Measurements from ENCODE around the gene ATF5.

The ATF5 gene, protein sequence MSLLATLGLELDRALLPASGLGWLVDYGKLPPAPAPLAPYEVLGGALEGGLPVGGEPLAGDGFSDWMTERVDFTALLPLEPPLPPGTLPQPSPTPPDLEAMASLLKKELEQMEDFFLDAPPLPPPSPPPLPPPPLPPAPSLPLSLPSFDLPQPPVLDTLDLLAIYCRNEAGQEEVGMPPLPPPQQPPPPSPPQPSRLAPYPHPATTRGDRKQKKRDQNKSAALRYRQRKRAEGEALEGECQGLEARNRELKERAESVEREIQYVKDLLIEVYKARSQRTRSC

DNA sequence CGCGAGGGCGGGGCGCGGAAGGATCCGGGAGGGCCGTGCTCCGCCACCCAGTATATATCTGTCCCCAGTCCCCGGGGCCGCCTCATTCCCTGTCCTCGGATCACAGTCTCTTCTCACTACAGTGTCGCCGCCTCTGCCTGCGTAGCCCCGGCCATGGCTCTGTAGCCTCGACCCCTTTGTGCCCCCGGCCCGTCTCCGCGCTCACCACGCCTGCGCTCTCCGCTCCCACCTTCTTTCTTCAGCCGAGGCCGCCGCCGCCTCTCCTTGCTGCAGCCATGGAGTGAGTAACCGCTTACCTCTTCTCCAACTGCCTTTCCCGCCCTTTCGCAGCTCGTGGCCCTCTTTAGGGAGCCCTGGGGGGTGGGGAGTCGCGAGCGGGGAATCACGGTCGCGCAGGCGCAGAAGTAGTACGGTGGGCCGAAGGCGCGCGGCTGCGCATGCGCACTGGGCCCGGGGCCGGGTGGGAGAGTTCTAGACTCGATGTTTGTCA lies at the start of gene ATF5, which contains the start of gene NUP62:
TSS of gene ATF5 (plus strand) at position 85 of the 490 bp plus-strand sequence. CDS start 1,646 bp downstream, outside the sequence.
TSS of gene NUP62 (minus strand) at position 384 of the 490 bp plus-strand sequence. CDS start 19,697 bp downstream, outside the sequence.
- DNase-seq (ENCODE audit: low read depth in 2 of 2) = peak; percentile 64 to 65

DNA sequence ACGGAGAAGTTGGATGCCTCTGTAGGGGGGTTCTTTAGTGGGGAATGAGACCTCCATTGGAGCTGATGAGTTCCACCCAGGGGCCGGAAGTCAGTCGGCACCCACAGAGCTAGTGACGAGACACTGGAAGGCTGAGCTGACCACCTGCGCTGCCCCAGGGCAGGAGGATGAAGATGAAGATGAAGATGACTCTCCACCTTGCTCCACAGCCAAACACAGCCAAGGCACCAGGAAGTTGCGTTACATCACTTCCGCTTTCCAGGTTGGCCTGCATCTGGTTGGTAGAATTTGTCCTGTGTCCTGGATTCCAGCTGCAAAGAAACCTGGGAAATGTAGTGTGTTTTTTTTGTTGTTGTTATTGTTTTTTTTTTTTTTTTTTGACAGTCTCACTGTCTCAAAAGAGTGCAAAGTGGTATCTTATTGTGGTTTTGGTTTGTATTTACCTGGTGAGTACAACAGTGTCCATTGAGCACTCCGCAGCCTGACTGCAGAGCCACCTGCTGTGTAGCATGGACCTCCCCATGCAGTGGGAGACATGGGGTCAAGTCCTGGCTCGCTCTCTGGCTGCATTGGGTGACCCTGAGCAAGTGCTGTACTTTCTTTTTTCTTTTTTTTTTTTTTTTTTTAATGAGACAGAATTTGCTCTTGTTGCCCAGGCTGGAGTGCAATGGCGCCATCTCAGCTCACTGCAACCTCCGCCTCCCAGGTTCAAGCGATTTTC lies 49.6 kb upstream of the ATF5 start:
- DNase-seq (ENCODE audit: low read depth in 2 of 2) = no peak

DNA sequence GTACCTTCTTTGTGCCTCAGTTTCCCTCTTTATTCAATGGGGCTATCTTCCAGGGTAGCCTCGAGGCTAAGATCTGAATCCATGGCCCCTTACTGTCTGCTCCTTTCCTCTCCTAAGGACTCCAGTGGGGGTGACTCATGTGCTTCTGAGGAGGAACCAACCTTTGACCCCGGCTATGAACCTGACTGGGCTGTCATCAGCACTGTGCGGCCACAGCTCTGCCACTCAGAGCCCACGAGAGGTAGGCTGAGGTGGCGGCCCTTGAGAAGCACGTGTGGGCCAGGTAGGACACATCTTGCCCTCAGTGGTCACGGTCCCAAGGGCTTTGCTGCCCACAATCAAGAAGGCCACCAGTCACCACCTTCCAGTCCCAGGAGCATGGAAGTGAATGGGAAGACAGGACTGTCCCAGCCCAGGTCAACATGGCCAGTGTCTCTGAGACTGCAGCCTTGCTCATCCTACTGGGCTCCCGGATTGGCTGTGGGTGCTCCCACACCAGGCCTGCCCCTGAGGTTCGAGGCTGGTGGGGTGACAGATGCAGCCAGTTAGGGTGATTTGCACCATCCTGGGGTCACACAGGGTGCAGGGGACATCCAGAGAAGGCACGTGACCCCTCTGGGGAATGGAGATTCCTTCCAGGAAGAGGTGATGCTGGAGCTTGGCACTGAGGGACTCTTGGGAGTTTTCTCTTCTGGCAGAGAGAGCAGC lies 48.7 kb upstream of the ATF5 start:
- no peak for DNase-seq (ENCODE audit: low read depth in 2 of 2)

DNA sequence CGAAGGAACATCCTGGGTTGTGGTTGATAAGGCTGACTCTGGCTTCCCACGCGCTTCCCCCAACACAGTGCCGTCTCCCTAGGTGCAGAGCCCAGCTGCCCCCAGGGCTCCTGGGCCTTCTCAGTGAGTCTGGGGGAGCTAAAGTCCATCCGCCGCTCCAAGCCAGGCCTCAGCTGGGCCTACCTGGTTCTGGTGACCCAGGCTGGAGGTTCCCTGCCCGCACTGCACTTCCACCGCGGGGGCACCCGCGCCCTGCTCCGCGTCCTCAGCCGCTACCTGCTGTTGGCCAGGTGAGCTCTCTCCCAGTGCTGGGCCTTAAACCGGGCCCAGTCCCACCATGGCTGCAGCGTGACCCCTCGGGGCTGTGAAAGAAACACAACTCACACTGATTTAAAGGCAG lies 47.8 kb upstream of the ATF5 start:
- DNase-seq (ENCODE audit: low read depth in 2 of 2) = no peak

DNA sequence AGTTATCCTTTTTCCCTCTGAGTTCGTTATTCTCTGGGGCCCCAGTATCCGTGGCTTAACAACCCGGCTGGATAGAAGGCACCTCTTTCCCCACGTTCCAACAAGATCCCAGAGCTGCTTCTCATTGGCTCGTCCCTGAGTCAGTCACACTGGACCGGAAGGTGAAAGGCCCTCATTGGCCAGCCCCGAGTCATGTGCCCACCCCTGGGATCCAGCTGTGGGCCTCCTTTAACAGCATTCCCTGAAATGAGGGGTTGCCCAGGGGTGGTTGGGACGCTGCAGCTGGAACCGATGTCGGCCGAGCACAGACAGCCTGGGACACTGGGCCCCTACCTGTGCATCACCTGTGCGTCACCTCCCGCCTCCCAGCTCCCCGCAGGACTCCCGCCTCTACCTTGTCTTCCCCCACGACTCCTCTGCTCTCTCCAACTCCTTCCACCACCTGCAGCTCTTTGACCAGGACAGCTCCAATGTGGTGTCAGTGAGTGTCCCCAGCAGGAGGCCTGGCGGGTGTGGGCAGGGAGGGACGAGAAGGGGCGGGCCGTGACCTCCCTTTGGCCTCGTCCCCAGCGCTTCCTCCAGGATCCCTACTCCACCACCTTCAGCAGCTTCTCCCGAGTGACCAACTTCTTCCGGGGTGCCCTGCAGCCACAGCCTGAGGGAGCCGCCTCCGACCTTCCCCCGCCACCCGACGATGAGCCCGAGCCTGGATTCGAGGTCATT lies 47.2 kb upstream of the ATF5 start:
- no peak for DNase-seq (ENCODE audit: low read depth in 2 of 2)

DNA sequence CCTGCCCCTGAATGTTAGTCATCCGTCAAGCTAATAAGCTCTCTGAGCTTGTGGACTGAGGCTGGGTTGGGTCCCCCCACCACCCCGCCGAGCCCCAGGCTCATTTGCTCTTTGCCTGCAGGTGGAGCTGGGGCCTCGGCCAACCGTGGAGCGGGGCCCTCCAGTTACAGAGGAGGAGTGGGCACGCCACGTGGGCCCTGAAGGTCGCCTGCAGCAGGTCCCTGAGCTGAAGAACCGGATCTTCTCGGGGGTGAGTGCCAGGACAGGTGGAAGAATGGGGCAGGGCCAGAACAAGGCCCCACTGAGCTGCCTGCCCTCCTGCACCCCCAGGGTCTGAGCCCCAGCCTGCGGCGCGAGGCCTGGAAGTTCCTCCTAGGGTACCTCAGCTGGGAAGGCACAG lies 46.4 kb upstream of the ATF5 start:
- DNase-seq (ENCODE audit: low read depth in 2 of 2) = no peak

DNA sequence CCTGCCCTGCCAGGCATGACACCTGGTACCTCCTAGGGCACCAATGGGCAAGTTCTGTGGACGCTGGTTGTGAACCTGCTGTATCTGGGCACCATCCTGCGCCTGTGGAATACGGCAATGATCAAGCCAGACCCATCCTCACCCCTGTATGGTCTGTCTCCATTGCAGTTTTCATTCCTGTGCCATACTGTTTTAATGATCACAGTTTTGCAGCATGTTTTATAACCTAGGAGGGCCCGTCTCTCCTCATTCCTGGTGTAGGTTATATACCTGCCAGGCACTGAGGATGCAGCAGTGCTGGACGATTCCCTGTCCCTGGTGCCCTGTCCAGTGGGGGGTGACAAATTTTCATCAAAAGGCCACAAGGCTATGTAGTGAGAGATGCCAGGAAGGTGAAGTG lies 45.9 kb upstream of the ATF5 start:
- no peak for DNase-seq (ENCODE audit: low read depth in 2 of 2)

DNA sequence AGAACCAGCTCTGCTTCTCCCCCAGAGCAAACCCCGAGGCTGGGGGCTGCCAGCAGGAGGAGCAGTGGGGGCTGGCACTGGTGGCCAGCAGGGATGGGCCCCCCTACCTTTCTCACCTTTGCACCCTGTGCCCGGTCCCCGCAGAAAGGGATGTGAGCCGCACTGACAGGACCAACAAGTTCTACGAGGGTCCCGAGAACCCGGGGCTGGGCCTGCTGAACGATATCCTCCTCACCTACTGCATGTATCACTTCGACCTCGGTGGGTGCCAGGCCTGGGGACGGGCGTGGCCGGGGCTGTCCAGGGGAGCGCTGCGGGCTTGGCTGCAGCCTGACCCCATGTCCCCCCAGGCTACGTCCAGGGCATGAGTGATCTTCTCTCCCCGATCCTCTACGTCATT lies 44.9 kb upstream of the ATF5 start:
- DNase-seq (ENCODE audit: low read depth in 2 of 2) = no peak

DNA sequence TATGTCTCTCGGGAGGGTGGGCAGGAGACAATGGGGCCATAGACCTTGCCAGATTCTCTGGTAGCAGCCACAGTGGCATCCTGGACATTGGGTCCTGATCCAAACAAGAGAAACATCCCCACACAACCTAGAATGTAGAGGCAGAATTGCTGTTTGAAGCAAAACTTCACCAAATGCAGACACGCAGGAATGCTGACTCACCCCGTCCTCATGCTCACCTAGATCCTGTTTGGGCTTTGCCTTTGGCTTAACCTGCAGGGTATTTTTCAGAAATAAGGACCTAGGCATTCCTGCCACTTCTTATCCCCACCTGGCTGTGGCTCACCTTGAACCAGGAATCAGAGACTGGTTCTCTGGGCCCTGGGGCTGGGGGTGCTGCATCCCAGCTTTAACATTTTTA lies 44.2 kb upstream of the ATF5 start:
- no peak for DNase-seq (ENCODE audit: low read depth in 2 of 2)

DNA sequence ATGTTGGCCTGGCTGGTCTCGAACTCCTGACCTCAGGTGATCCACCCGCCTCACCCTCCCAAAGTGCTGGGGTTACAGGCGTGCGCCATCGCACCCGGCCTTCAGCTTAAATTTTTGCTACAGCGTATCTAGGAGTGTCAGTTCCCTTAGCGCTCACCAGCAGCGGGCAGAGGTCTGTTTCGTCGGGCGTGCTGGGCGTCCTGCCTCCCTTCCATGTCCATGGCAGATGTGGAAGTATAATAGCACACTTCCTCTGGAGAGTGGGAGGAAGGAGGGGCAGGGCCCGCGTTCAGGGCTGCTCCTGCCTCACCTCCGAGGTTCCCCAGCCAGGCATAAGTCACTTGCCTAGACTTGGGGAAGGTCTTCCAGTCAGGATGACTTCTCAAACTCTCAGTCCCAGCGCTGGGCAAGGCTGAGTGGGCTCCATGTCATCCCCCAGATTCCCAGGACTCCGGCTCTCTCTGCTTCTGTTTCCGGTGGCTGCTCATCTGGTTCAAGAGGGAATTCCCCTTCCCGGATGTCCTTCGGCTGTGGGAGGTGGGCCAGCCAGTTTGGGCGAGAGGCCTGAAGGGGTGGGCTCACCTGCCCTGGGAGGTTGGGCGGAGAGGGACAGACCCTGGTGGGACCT lies 41.9 kb upstream of the ATF5 start:
- no peak for DNase-seq (ENCODE audit: low read depth in 2 of 2)

DNA sequence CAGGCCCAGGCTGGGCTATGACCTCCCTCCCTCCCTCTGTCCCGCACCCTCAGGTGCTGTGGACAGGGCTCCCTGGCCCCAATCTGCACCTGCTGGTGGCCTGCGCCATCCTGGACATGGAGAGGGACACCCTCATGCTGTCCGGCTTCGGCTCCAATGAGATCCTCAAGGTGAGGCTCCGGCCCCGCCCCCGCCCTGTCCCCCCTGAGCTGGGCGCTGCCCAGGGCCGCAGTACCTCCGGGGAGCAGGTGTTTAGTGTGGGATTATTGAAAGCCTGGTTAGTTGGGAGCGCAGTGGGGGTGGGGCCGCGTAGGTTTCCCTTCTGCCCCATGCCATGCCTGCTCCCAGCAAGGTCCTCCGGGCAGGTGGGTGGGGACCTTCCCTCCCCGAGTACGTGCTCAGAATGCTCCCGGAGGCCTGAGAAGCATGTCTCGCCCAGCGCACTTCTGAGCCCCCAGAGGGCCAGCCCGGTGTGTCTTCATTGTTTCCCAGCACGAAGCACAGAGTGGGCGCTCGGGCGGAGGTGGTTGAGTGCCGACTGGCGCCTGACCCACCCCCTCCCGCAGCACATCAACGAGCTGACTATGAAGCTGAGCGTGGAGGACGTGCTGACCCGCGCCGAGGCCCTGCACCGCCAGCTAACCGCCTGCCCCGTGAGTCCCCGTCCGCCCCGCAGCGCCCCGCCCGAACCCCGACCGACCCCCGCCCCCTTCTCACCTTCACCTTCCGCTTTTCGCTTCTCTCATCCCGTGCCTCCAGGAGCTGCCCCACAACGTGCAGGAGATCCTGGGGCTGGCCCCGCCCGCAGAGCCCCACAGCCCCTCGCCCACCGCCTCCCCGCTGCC lies 41.1 kb upstream of the ATF5 start:
- no peak for DNase-seq (ENCODE audit: low read depth in 2 of 2)

DNA sequence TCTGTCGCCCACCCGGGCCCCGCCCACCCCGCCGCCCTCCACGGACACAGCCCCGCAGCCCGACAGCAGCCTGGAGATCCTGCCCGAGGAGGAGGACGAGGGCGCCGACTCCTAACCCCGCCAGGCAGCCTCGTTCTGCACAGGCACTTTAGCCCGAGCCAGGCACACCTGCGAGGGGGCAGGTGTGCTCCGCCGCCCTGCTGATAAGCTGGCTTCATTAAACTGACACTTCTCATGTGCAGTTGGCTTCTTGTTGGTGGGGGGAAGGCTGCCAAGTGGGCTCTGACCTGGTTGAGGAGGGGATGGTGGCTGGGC lies 40.5 kb upstream of the ATF5 start:
- no peak for DNase-seq (ENCODE audit: low read depth in 2 of 2)

DNA sequence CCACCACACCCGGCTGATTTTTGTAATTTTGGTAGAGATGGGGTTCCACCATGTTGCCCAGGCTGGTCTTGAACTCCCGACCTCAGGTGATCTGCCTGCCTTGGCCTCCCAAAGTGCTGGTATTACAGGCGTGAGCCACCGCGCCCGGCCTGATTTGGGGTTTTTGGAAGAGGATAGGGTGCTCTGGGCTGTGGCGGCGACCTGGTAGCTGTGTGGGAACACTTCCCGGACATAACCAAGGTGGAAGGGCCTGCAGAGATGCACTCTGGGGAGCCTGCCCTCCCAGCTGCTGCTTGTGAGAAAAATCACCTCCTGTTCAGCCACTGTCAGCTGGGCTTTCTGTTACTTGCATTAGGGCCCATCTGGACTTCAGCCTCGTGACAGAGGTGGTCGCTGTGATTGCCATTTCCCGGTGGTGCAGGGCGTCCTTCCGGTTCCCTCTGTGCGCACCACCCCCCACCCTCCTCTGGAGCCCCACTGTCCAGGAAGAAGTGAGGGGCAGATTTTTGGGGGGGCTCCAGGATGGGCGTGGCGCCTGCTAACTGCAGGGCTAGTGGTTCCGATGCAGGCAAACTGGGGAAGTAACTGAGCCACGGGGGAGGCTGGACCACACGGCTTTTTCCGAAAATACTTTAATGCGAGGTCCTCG lies 39.8 kb upstream of the ATF5 start:
- no peak for DNase-seq (ENCODE audit: low read depth in 2 of 2)

DNA sequence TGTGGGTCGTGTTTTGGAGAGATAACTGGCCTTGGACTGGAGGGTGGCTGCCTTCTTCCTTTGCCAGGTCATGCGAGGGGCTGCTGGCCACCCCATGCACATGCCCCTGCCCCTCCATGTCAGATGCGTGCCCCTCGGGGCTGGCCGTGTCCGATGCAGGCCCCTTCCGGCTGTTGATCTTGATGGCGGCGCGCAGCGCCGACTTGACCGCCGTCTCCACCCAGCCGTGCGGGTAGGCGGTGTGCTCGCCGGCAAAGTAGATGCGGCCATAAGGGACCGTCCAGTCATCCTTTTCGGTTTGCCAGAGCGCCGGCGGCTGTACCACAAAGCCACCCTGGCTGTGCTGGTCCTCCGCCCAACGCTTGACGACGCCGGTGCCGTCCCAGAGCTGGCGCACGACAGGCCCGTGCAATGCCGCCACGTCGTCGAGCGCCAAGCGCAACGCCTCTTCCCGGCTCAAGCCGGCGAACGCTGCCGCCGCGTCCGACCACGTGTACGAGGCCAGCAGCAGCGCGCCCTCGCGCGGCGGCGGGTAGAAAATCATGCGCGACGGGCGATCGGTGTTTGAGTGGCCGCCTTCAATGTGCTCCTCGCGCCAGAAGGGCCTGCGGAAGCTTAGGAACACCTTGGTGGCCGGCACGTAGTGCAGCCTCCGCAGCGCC lies 39.2 kb upstream of the ATF5 start:
- no peak for DNase-seq (ENCODE audit: low read depth in 2 of 2)

DNA sequence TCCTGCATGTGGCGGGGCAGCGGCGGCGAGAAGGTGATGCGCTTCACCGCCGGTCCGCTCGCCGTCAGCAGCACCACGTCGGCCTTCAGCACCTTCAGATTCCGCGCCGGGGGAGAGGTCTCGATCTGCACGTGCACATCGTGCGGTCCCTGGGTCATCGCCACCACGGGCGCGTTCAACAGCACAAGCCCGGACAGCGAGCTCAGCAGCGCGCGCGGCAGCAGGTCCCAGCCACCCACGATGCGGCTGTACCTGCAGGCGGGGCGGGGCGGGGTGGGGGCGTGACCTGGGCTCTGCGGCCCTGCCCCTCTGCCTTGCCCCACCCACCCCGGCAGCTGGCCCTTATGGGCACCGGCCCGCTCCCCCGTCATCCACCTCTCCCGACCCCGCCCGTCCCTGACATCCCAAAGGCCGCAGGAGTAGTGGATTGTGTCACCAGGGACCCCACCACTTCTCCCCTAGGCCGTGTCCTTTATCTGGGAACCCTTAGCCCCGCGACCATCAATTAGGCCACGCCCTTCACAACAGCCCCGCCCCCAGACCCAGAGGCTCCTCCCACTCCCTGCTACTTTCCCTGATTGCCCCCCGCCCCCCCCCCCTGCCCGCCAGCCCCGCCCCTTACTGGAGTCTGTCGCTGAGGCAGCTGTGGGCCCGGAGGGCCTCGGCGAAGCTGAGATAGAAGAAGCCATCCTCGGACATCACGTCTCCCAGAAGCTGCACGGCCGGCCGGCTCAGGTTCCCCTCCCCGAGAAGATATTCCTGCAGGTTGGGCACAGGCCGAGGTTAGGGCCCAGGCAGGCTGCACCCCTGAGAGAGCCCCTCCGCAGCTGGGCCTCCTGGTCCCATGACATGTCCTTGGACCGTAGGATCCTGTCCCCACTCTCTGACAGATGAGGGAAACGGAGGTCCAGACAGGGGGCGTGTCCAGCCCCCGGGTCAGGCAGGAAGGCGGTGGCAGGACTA lies 38.4 kb upstream of the ATF5 start:
- no peak for DNase-seq (ENCODE audit: low read depth in 2 of 2)

DNA sequence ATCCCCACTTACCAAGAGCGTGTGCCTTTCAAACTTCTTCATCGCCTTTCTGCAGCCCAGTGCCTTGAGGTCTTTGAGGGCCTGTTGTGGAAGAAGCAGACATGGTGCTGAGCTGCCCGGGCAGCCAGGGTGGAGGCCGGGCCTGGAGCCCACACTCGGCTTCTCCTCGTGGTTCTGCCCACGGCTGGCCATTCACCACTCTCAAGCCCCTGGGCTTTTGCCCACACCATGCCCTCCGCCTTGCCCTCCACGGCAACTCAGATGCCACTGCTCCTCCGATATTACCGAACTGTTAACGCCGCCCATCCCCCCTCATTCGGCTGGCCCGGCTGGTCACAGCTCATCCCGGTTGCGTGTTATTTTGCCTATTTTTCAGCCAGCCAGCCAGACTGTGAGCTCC lies 37.6 kb upstream of the ATF5 start:
- no peak for DNase-seq (ENCODE audit: low read depth in 2 of 2)

DNA sequence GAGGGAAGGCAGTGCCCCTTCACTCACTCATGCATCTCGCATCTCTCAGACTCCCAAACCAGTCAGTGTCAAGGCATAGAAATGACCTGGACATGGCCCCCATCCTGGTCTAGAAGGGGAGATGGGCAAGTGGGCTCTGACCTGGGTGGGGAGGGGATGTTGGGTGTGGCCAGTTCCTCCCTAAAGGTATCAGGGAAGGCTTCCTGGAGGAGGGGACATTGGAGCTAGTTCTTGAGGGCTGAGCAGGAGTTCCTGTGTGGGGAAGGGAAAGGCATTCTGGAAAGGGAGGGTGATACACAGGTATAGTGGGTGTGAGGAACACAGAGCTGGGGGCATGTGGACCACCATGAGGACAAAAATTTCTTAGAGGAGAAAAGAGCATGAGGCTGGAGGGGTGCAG lies 36.3 kb upstream of the ATF5 start:
- DNase-seq (ENCODE audit: low read depth in 2 of 2) = no peak

DNA sequence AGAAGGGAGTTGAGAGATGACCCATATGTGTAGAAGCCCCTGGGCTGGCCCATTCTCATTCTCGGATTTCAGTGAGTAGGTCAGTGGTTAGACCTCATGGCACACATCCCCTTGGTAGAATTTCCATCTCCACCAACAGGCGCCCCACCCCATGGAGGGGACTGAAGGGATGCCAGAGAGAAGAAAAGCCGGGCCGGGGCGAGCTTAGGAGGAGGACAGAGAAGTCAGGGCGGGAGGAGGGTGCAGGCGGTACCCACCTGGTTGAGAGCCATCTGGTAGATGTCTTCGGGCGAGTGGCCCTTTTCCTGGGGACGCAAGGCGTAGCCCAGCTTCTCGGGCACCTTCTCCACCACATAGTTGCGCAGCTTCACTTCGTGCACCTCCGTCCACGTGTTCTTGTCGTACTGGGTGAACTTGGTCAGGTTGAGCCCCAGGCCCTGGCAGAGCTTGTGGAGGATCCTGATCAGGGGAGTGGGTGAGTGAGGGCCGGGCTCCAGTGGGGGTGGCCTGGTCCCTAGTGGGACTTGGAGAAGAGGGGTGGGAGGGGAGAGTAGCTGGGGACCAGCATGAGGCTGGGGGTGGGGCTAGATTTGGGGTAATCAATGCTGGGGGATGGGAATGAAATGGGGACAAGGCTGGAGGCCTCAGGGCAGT lies 34.9 kb upstream of the ATF5 start:
- DNase-seq (ENCODE audit: low read depth in 2 of 2) = no peak
